Fibroblast of lung (primary cell): Measurements from ENCODE around the gene HIVEP3.

Experiments
- CTCF ChIP-seq, 2 donors: IDR thresholded peaks in 1 of 2; conservative IDR thresholded peaks in 1 of 2; 1 replicate in 1 of 2; 2 replicates in 1 of 2; pipeline ENCODE4 v1.5.1; 2011 to 2012; ENCODE audit warnings: low read length in 2 of 2, control low read depth in 1 of 2, inconsistent platforms in 1 of 2, low read depth in 1 of 2, mild to moderate bottlenecking in 1 of 2
- EZH2 ChIP-seq: IDR thresholded peaks from 2 replicates; pipeline ENCODE4 v1.5.1; 2012; ENCODE audit warnings: low read length, control low read depth, mild to moderate bottlenecking; ENCODE audit errors: missing control alignments

- no peak for TF ChIP-seq CTCF (conservative IDR thresholded peaks at IDR 0.05 in 1 of 2, IDR thresholded peaks at IDR 0.05 in 1 of 2; ENCODE audit: low read depth in 1 of 2, low read length in 2 of 2)
- no peak for TF ChIP-seq EZH2
Measured at GRCh38 chr1:41915786-41916571, 2.7 kb downstream of the HIVEP3 start.
